WI38 (cell line): ENCODE results near the gene NAT8L.

Experiments used
- H3K4me3 ChIP-seq: 2 replicates; pipeline ENCODE4 v1.5.1; 2011; ENCODE audit warnings: low read depth, mild to moderate bottlenecking, control low read depth, low read length
- TF ChIP-seq, protein P1 (sequence below): IDR thresholded peaks from 2 replicates; pipeline ENCODE4 v1.5.1; 2012; ENCODE audit warnings: low read depth, mild to moderate bottlenecking, control low read depth, low read length

Gene NAT8L

DNA sequence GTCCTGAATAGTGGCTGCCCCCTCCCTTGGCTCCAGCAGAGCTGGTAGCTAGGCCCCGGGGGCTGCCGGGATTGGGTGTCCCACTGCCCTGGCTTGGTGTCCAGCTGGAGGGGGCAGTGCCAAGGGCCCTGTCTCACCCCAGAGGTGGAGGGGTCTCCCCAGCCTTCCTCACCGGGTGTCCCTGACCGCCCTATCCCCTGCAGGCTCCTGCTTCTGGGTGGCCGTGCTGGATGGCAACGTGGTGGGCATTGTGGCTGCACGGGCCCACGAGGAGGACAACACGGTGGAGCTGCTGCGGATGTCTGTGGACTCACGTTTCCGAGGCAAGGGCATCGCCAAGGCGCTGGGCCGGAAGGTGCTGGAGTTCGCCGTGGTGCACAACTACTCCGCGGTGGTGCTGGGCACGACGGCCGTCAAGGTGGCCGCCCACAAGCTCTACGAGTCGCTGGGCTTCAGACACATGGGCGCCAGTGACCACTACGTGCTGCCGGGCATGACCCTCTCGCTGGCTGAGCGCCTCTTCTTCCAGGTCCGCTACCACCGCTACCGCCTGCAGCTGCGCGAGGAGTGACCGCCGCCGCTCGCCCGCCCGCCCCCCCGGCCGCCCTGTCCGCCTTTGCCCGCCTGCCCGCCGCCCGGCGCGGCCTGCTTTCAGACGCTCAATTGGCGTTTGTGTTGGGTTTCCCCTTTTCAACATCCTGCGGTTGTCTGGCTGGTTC, 4.6 kb downstream of the NAT8L start:
- TF ChIP-seq, protein P1, sequence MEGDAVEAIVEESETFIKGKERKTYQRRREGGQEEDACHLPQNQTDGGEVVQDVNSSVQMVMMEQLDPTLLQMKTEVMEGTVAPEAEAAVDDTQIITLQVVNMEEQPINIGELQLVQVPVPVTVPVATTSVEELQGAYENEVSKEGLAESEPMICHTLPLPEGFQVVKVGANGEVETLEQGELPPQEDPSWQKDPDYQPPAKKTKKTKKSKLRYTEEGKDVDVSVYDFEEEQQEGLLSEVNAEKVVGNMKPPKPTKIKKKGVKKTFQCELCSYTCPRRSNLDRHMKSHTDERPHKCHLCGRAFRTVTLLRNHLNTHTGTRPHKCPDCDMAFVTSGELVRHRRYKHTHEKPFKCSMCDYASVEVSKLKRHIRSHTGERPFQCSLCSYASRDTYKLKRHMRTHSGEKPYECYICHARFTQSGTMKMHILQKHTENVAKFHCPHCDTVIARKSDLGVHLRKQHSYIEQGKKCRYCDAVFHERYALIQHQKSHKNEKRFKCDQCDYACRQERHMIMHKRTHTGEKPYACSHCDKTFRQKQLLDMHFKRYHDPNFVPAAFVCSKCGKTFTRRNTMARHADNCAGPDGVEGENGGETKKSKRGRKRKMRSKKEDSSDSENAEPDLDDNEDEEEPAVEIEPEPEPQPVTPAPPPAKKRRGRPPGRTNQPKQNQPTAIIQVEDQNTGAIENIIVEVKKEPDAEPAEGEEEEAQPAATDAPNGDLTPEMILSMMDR = no peak
- no peak overlapping the region for H3K4me3 ChIP-seq

DNA sequence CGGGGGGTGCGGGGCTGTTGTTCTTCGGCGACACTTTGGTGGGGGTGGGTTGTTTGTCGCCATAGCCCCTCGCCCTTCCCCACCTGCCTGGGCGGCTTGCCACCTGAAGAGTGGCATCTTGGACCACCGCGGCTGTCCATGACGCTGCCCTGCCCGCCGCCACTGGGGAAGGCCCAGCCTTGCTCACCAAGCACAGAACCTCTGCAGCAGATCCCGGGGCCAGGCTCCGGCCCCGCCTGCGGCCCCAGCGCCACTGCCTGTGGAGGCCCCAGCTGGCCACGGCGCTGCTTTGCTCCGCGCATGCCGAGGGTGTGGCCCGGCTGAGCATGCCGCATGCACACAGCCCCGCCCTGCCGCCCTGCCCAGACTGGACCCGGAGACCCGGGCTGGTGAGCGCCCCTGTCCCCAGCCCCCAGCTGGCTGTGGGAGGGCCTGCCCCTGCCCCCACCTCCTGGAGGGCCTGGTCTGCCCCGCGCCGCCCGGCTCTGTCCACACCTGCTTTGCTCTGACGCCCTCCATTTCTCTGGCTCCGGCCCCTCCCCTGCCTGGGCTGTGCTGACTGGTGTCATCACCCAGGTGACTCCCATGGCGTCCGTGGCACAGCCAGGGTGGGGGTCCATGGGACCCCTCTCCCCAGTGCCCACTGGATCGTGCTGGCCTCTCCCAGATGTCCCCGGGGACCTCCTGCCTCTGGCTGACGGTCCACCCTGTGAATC, 5.3 kb downstream of the NAT8L start:
- no peak overlapping the region for H3K4me3 ChIP-seq
- TF ChIP-seq, protein P1 = no peak

DNA sequence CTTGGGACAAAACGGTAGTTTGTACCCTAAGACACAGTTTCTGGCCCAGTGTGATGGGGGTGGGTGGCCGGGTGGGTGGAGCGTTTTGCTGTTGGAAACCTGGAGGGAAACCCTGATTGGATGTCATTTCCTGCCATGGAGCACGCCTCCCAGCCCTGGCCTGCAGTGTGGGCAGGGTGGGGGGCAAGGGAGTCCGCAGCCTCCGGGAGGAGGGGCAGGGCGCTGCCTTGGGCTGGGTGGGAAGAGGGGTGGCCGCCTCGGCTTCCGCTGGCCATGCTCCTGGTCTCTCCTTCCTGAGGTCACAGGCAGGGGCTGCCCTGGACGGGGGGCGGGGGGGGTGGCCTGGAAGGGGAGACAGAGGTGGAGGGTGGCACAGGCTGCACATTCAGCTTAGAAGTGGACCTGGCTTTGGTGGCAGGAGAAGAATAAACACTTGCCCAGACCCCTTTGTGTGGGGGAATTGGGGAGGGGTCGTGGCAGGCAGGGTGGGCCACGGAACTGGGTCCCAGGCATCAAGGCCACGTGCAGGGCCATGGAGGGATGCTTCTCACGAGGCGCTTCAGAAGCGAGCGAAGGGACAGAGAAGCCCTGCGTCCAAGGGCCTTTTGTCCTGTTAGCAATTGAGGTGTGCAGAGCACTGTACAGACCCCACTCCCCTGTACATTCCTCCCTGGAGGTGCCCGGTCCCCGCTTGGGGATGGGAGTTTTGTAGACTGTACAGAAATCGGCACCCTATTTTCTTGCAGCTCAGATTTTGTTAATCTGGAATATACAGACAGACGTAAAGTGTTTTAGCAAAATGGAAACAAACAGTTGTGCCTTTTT, 6.2 kb downstream of the NAT8L start:
- H3K4me3 ChIP-seq = no peak overlapping the region
- TF ChIP-seq, protein P1 = no peak

DNA sequence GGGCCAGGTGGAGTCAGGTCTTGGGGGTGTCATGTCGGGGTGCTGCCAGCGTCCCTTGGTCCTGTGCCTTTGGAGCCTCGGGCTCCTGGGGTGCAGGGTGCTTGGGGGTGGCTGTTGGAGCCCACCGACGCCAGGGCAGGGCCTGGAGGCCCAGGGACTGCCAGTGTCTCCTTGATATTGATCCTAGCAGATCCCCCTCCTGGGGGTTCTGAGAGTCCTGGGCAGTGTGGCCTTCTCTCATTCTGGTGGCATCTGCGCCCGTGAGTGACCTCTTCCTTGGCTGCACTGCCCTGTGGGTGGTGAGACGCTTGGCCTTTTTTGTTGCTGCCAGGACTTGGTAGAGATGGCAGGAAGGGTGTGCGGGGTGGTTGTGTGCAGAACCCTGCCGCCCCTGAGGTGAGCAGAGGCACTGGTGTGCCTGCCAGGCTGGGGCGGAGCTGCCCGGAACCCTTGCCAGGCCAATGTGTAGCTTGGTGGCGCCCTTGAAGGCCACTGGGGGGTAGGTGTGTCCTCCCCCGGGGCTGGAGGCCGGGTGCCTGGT, 7.0 kb downstream of the NAT8L start:
- TF ChIP-seq, protein P1 = no peak
- H3K4me3 ChIP-seq = no peak overlapping the region

DNA sequence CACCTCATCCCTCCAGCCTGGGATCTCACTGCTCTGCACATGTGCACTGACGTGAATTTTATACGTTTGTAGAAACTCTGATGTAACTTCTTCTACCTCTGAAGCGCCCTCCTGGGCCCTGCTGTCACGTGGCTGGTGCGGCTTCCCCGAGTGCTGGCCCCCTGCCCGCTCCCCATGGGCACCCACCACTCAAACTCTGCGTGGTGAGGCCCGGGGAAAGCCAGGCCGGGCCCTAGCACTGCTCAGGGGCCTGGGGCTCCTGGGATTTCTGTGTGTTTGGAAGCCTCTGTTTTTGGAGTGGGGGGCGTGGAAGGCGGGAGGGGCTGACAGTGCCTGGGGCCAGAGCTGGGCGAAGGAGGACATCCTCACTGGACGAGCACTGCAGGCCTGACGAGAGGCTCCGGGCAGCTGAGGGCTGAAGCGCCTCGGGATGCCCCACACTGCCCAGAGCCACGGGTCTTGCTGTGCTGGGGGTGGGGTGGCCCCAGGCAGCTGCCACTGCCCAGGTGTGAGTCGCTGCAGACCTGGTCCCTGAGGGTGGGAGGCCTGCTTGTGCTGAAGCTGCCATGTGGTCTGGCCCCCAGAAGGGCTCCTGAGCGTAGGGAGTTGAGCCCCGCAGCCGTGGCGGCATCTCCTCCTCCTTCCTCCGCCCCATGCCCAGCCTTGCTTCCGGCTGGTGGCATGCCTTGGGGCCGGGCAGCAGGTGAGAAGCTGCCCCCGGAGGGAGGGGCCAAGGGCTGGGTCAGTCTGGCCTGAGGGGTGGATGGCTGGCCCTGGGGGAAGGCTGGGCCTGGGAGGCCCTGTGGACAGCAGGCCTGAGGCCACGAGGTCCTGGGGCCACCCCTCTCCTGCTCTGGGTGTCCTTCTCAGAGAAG, 7.7 kb downstream of the NAT8L start:
- TF ChIP-seq, protein P1 = no peak

DNA sequence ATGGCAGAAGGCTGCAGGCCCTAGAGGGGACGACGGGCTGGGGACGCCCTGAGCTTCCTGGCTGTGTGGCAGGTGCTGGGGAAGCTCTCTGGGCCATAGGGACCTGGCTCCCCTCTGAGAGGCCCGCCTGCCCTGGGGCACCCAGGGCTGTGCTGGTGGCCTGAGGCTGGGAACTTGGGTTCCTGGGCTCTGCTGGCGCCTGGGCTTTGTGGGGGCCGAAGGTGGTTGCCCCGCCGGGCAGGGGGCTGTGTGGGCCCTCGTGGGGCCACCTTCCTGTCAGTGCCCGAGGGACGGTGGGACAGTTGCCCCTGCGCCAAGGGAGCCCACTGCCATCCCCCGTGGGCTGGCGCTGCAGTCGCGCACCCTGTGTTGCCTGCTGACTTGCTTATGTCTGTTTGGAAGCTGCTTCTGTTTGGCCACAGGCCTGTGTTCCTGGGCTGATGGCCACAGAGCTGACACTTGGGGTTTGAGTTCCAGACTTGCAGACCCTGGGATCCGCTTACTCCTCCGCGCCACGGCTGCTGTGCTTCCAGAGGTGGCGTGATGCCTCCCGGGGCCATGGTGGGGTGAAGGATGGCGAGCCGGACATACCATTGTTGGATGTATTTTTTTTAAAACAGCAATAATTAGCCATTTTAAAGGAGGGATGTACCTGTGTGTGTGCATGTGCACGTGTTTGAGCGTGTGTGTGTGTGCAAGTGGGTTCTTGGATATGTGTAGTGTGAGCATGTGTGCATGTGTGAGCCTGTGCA, 8.5 kb downstream of the NAT8L start:
- no peak overlapping the region for H3K4me3 ChIP-seq
- TF ChIP-seq, protein P1 = no peak

More for the DNA sequence above, 7.7 kb downstream of the NAT8L start:
- H3K4me3 ChIP-seq = no peak overlapping the region
